ENCODE data around the gene CASP2.
A peak's percentile ranks its signal among the peaks of the same experiment; 100 is the strongest.

The CASP2 gene

GRCh38 chr7:143287935-143288826, at the start of gene CASP2:
CASP2 (plus strand) TSS chr7:143288351; CDS start chr7:143288456, 105 bp downstream.
- DNase-seq (ENCODE audit: low read depth, low spot score): peak; percentile 98

DNA sequence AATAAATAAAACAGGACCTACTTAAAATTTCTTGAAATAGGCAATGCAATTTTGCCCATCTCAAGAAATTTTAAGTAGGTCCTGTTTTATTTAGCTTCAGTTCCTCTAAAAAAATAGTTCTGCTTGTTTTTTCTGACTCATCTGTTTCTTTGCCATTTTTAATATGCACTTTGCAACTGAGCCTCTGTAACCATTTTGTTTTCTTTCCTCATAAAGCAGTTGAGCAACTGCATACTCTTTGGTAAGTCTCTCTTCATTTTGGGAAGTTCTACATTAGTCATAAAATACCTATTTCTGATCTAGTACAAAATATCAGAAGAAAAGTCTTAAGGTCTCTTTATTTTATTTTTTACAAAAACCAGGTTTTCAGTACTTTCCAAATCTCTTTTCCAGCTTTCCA, 48.3 kb upstream of the CASP2 start:
- DNase-seq (ENCODE audit: low read depth, low spot score): no peak

GRCh38 chr7:143240291-143241168, 47.6 kb upstream of the CASP2 start:
- peak; percentile 60 for DNase-seq (ENCODE audit: low read depth, low spot score)

DNA sequence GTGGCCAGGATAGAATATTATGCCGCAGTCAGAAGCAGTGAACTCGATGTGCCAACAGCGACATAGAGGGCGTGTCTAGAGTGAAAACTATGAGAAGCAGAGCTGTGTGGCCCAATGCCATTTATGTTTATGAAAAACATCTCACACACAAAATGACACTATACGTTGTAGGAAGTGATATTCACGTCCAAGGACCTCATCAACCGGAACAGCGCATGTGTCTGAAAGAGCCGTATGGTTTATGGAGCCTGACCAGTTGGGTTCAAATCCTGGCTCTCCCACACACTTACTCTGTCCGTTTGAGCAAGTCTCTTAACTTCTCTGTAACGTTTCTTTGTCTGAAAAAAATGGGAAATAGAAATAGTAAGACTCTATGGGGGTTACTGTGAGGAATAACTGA, 45.8 kb upstream of the CASP2 start:
- no peak for DNase-seq (ENCODE audit: low read depth, low spot score)

GRCh38 chr7:143243111-143243510, 45.0 kb upstream of the CASP2 start:
- DNase-seq (ENCODE audit: low read depth, low spot score): no peak

DNA sequence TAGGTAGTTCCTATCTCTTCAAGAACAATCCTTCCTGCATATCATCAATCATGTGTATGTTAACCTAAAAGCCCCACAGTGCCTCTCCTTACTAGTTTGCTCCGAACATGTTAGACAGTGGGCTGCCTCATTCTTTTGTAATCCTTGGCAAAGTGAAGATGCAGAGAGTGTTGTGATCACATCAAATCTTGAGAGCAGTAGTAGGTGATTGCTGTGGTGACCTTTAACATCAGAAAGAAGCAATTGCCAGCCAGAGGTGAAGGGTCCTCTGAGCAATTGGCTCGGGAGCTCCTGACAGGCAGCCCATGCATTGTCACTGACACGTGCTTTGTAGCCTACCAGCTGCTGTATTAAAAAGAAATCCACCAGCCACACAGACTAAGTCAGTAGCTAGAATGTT, 44.5 kb upstream of the CASP2 start:
- no peak for DNase-seq (ENCODE audit: low read depth, low spot score)

- DNase-seq (ENCODE audit: low read depth, low spot score): no peak
These were observed 43.8 kb upstream of the CASP2 start for GRCh38 chr7:143244321-143244720.

GRCh38 chr7:143245123-143245522, 43.0 kb upstream of the CASP2 start:
- DNase-seq (ENCODE audit: low read depth, low spot score): no peak

DNA sequence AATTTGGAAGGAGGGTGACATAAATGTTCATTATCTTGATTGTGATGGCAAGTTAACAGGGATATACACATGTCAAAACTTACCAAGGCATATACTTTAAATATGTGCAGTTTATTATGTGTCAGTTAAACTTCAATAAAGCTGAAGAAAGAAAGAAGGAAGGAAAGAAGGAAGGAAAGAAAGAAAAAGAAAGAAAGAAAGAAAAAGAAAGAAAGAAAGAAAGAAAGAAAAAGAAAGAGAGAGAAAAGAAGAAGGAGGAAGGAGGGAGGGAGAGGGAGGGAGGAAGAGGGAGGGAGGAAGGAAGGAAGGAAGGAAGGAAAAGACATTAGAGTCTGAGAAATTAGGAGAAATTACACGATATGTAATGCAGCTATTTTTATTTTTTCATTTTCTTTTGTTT, 40.8 kb upstream of the CASP2 start:
- DNase-seq (ENCODE audit: low read depth, low spot score): no peak

DNA sequence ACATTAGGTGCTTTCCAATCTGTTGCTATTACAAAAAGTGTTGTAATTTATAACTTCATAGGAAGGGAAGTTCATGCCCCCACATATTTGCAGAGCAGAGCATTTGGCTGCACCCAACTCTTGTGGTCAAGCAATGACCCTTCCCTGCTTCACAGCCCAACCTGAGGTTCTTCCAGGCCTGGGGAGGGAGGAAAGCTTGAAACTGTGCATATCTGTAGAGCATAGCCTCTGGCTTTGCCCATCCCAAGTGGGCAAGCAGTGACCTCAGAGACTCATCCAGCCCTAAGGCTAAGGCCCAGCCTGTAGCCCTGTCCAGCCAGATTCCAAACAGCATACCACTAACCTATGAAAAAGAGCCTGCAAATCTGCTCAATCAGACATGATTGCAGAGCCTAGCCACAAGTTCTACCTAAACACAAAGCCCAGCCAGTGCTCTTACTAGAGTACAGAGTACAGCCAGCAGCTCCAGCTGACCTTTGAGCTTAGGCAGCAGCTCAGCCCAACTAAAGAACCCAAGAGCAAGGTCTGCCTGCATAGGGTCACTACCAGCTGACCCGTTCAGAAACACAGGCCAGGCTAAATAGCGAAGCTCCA, 39.3 kb upstream of the CASP2 start:
- peak; percentile 96 for DNase-seq (ENCODE audit: low read depth, low spot score)

- no peak for DNase-seq (ENCODE audit: low read depth, low spot score)
These were observed 38.0 kb upstream of the CASP2 start for GRCh38 chr7:143250199-143250598.

DNA sequence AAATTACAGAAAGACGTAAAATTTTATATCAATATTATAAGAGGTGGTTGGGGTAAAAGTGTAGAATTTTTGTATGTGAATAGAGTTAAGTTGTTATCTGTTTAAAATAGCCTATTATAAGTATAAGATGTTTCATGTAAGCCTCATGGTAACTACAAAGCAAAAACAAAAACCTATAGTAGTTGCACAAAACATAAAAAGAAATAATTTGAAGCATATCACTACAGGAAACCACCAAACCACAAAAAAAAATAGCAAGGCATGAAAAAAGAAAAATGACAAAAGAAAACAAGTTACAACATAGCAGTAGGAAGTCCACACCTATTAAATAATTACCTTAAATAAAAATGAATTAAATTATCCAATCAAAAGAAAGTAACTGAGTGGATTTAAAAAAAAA, 37.3 kb upstream of the CASP2 start:
- DNase-seq (ENCODE audit: low read depth, low spot score): no peak

- DNase-seq (ENCODE audit: low read depth, low spot score): no peak
These were observed 36.1 kb upstream of the CASP2 start for GRCh38 chr7:143252006-143252405.

DNA sequence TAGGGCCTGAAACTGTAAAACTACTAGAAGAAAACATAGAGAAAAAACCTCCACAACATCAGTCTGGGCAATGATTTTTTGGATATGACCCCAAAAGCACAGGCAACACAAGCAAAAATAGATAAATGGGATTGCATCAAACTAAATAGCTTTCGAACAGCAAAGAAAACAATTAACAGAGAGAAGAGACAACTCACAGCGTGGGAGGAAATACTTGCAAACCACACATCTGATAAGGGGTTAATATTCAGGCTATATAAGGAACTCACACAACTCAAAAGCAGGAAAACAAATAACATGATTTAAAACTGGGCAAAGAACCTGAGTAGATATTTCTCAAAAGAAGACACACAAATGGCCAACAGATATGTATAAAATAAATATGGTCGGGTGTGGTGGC, 32.6 kb upstream of the CASP2 start:
- DNase-seq (ENCODE audit: low read depth, low spot score): no peak

GRCh38 chr7:143256325-143256724, 31.8 kb upstream of the CASP2 start:
- DNase-seq (ENCODE audit: low read depth, low spot score): no peak

DNA sequence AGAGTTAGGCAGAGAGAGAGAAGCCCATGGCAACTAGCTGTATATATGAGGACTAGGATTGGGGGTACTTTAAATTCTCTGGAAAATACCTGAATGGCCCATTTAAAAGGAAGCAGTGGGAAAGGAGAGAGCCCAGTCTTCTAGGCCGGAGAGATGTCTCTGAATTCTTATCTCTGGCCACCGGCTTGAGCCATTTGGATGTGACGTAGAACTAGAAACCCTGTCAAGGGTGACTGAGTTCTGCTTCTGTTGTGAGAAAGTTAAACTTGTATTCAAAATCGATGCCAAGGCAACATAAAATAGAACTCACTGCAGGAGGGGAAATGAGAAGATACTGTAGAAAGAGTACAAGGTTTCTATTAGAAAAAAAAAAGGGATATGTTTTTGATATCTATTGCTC, 31.2 kb upstream of the CASP2 start:
- DNase-seq (ENCODE audit: low read depth, low spot score): no peak

DNA sequence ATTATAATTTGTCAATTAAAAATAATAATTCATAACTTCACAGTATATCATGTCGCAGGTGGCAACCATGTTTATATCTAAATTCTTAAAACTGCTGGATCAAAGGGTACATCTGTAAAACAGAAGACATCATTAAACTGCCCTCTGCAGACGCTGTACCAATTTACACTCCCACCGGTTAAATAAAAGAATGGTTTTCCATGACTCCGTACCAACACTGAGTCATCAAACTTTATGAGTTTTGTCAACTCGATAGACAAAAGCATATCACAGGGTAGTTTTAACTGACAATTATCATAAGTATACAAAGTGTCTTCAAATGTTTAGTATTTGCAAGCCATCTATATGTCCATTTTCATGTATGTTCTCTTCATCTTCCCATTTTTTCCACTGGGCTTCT, 30.6 kb upstream of the CASP2 start:
- DNase-seq (ENCODE audit: low read depth, low spot score): no peak

DNA sequence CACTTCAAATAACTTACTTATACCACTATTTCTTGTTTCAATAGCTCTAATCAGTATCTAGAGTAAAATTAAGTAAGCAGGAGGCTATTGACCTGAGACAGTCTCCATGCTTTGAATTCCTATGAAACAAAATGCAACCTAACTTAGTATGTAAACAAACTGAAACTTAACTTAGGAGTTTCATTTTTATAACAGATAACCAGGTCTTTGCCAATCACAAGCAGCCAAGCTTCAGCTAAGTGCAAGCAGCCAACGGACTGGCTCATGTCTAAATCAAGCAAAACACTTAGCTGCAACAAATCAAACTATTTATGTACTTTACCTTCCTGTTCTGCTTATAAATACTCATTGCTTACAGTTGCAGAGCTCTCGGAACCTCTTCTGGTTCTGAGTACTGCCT, 29.3 kb upstream of the CASP2 start:
- DNase-seq (ENCODE audit: low read depth, low spot score): no peak

DNA sequence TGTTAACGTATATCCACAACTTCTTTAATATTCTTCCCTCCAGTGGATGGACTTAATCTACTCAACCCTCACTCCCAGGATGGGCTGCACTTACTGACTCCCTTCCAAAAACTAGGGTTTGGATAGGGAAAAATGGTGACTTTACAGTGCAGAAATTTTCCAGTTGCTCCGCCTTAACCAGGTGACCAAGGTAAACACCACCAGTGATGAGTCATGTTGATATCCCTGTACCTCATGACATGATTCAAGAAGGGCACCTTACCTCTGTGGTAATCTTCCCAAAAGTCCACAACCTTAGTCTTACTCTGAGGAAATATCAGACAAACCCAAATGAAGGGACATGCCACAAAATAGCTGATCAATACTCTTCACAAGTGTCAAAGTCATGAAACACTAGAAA, 28.4 kb upstream of the CASP2 start:
- DNase-seq (ENCODE audit: low read depth, low spot score): no peak

DNA sequence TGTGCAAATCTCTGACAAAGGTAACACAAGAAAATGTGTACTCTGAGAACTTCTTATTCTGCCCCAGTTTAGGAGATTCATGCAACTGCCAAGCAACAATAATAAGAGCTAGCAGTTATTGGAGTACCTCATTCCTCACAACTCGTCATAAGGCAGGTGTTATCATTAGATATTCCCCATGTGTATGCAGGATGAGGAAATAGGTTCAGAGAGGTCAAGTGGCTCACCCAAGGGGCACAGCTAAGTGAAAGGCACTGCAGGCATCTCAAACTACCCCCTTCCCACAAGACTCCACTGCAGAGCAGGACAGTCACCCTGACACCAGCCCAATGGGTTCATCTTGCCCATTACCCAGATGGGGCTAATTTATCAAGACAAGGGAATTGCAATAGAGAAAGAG, 26.2 kb upstream of the CASP2 start:
- no peak for DNase-seq (ENCODE audit: low read depth, low spot score)

DNA sequence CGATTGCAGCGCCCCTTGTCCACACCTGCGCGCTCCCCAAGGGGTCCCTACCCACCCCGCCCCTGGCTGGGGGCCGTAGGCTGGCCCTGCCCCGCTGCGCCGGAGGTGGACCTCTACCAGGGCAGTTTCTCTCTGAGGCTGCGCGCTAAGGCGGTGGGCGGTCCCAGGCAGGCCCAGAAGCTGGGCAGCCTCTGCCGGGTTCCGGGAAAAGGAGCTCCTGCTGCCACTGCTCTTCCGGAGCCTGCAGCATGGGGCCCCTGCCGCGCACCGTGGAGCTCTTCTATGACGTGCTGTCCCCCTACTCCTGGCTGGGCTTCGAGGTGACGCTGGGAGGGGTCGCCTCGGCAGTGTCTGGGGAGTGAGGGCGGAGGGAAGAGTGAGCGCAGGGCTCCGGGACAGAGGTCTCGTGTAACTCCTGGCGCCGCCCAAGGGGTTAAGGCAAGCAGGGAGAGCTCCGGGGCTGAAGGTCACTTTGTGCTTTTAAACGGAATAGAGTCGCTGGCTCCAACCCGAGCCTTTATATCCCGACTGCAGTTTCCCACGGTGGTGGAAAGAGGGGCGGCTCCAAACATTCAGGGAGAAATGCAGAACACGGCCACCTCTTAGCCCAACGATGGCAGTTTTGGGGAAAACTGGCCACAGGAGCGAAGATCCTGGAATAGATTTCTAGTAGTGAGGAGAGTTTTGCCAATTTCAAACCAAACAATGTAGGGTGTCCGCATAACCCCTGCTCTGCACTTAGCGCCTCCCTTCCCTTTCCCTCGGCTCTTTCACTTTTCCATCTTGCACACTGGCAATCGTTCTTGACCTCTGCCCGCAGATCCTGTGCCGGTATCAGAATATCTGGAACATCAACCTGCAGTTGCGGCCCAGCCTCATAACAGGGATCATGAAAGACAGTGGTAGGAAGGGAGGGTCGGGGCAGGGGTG, 24.6 kb upstream of the CASP2 start, which contains the start of gene GSTK1:
TSS of gene GSTK1 (plus strand) at position 176 of the 930 bp plus-strand sequence. CDS start at position 249, 73 bp downstream.
- DNase-seq (ENCODE audit: low read depth, low spot score): peak; percentile 83

Data from ELF-1 (cell line).